GM13977 (cell line): ENCODE data around the gene PSMD2.

Experiments used
- DNase-seq: peaks from one replicate; pipeline ENCODE4 v3.0.0; 2012; ENCODE audit warnings: low spot score
- in situ Hi-C: fragments of 300-500 bp; cut with MboI; formaldehyde crosslinking; loops from one replicate; pipeline ENCODE4 v1.12.0; 2022; ENCODE audit warnings: low sequenced_read_pairs, low pct_unique_long_range_greater_than_20kb, mixed read lengths, inconsistent platforms; ENCODE audit not compliant: unreplicated experiment
- TF ChIP-seq, protein P1 (sequence below): IDR thresholded peaks from 2 replicates; pipeline ENCODE4 v1.5.1; 2012; ENCODE audit warnings: mild to moderate bottlenecking, control low read depth; ENCODE audit not compliant: insufficient read depth; ENCODE audit errors: extremely low read depth, missing control alignments

PSMD2 gene

GRCh38 chr3:184354121-184354728 lies 55.2 kb downstream of the PSMD2 start:
- DNase-seq, result peak; percentile 83
- TF ChIP-seq, protein P1, sequence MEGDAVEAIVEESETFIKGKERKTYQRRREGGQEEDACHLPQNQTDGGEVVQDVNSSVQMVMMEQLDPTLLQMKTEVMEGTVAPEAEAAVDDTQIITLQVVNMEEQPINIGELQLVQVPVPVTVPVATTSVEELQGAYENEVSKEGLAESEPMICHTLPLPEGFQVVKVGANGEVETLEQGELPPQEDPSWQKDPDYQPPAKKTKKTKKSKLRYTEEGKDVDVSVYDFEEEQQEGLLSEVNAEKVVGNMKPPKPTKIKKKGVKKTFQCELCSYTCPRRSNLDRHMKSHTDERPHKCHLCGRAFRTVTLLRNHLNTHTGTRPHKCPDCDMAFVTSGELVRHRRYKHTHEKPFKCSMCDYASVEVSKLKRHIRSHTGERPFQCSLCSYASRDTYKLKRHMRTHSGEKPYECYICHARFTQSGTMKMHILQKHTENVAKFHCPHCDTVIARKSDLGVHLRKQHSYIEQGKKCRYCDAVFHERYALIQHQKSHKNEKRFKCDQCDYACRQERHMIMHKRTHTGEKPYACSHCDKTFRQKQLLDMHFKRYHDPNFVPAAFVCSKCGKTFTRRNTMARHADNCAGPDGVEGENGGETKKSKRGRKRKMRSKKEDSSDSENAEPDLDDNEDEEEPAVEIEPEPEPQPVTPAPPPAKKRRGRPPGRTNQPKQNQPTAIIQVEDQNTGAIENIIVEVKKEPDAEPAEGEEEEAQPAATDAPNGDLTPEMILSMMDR, result peak; percentile 91
- in situ Hi-C loops, result no loop called here

DNA sequence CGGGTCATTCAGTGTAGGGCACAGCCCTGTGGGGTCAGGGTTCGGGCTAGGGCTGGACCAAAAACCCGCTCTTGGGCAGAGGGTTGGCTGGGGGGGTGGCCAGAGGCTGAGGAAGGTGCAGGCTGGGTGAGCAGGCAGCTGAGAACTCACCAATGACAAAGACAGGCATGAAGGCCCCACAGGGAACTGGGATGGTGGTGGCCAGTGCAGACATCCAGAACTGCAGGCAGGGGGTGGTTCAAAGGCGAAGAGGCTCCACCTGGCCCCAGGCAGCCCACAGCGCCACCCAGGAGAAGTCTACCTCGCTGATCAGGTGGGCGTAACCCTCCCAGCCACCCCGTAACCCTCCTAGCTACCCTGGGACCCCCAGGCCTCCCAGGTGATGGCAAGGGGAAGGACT lies 55.7 kb downstream of the PSMD2 start:
- in situ Hi-C loops, result no loop called here
- TF ChIP-seq, protein P1, result no peak
- DNase-seq, result no peak

DNA sequence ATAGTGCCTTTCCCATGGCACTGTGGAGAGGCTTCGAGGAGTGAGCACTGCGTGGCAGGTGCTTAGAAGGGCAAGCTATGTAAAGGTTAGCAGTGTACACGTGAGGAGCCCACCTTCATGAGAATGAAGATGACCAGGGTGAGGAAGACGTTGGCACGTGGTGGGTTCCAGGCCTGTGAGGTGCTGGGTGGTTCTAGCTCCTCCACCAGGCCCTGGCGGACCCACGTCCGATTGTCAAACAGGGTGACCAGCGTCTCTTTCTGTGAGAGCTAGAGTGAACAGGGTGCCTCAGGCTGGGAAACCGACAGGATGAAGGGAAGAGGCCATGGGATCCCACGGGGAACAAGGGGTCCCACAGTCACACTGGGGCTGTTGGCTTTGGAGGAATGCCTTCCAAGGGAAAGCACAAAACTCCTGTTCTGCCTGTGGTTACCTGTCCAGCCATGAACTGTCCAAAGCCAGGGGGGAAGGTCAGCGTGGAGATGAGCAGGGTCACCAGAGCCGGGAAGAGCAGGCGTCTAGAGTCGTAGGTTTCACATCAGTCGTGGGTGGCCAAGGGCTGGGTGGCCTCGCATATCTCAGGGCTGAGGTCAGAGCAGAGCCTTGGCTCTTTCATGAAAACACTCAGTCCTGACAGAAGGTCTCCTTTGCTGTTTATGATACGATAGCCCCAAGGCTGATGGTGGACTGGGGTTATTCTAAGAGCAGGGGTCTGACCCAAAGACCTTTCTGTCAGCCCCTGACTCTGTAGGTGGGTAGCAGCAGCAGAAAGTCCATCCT lies 56.4 kb downstream of the PSMD2 start:
- in situ Hi-C loops, result no loop called here
- no peak for DNase-seq
- TF ChIP-seq, protein P1, result no peak

- TF ChIP-seq, protein P1, result no peak
- in situ Hi-C loops, result no loop called here
- DNase-seq, result no peak
These were observed 58.4 kb downstream of the PSMD2 start for GRCh38 chr3:184357248-184358123.

DNA sequence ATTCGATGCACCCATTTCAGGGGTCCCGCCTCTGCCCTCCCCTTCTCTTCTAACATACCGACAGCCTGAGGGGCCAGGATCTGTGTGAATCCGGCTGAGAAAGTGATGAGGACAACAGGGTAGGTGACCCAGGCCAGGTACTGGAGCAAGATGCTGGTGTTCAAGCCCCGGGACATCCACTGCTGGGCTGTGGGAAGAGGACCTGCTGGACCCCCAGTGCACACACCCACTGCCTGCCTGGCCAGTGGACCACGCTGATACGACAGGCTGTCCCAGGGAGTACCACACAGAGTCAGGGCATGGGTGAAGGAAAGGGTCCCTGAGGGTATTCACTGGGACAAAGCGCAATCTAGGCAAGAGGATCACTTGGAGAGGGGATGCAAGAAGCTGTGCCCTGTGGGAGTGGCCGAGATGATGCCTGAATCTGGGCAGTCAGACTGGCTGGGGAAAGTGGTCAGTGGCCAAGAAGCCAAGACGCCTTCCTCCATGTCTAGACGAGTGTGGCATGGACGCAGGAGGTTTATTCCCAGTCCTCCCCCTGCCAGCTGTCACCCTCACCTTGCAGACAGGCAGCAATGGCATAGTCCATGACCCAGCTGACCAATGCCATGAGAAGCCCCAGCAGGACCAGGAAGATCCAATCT lies 59.2 kb downstream of the PSMD2 start:
- in situ Hi-C loops, result no loop called here
- no peak for DNase-seq
- TF ChIP-seq, protein P1, result no peak
